A204.1 (cell line): ENCODE results near the gene NFKBIE.

Experiments
- FAIRE-seq: peaks from 2 replicates; lab custom pipeline; 2012; peaks lifted over from hg19 to GRCh38; lab: Jason Lieb, UNC

The NFKBIE gene

DNA sequence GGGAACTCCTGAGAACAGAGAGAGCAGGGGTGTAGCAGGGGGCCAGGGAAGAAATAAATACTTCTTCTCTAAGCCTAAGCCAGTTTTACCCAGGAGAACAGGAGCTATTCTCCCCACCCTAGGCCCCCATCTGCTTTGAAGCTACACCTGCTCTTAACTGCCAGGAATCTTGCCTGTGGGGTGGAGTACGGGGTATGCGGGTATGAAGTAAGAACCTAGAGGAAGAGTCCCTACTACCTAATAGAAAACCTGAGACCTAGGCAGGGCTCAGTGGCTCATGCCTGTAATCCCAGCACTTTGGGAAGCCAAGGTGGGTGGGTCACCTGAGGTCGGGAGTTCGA lies 40.4 kb downstream of the NFKBIE start:
- no peak for FAIRE-seq

DNA sequence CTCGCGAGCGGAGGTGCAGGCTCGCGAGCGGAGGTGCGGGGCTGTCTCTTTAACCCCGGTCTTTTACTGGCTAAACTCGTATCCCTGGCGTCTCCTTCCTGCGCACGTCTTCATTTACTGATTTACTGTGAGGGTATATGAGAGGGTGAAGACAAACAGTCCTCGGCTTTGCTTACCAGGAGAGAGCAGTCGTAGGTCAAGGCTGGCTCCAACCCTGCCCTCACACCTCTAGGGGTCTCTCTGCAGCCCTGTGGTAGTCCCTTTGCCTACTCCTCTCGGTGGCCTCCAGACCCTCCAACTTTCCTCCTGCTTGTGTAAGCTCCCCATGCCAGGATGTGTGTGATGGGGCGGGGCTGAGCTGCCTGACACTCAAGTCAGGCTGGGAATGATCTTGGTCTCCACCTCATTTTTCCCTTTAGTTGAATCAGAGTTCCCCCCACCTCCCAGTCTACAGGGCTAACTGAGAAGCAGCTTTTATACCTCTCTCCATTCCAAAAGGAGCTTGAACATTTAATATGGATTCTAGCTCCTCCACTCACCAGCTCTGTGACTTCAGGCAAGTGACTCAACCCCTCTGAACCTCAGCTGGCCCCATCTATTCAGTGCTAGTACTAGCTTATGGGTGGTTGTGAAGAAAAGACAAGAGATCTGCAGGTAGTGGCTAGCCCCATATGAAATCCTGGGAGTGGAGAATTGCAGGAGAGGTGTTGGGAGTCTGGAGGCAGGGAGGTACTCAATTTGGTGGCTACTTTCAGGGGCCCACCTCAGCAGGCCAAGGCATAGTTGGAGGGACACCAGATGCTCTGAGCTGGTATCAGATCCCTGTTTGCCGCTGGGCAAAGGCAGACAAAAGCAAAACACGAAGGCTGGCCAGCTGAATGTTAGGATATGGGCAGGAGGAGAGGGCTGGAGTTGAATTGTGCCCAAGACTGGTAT lies 41.1 kb downstream of the NFKBIE start:
- FAIRE-seq = no peak

DNA sequence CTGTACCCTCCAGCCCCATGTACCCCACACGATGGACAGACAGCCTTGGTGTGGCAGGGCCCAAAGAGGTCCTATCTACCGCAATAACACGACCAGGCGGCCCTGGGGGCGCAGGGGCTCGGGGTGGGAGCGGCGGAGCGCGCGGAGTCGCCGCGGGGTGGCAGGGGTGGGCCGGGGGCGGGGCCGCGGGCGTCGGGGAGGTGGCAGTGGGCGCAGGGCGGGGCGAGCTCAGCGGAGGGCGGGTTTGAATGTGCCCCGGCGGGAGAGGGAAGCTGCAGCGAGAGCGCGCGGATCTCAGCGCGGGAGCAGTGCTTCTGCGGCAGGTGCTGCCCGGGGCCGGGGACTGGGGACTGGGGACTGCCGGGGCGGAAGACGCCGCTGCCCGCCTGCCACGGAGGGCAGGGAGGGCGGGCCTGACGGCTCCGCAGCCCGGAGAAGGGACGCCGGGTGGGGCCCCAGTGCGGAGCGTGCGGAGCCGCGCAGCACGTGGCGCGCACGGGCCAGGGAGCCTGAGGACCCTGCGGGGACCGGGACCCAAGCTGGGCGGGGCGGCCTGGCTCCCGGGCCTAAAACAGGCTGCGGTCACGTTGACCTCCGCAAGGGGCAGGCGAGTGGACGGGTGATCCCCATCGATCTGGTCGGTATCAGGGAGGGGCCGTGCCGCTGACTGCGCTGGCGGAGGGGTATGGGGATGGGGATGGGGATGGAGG lies 41.9 kb downstream of the NFKBIE start, which contains the start of gene SLC29A1:
Gene SLC29A1 (plus strand): TSS at position 277 of the 710 bp plus-strand sequence. CDS start 3,719 bp downstream, outside the sequence.
- no peak for FAIRE-seq

DNA sequence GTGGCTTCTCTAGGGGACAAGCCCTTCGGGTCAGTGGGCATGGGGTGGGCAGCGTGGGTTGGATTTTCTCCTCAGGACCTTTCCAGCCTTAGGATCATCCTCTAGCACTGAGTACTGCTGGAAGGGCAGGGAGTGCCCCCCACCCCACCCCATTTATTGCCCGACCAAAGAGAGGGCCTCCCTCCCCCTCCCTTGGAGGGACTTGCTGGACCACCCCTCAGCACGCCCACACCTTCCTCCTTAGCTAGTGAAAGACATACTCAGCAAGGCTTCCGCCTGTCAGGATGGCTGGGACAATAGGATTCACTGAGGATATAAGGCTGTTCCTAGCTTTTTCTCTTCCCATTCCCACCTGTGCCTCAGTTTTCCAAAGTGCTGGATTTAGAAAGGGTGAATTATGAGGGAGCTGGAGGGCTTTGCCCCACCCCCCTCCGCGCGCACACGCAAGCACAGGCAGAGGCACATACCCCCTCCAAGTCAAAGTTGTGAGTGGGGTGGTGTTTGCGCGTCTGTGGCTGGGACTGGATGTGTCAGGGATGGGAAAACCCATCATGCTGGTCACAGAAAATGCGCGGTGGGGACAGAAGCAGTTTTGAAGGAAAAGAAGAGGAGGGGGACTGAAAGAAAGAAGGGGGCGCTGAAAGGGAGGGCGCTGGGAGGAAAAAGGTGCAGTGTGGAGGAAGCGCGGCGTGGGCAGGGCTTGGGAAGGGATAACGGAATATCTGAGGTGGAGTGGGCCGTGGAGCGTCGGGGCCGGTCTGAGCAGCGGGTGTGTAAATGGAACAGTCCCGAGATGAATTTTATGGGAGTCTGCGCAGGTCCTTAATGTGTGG lies 42.6 kb downstream of the NFKBIE start:
- no peak for FAIRE-seq

DNA sequence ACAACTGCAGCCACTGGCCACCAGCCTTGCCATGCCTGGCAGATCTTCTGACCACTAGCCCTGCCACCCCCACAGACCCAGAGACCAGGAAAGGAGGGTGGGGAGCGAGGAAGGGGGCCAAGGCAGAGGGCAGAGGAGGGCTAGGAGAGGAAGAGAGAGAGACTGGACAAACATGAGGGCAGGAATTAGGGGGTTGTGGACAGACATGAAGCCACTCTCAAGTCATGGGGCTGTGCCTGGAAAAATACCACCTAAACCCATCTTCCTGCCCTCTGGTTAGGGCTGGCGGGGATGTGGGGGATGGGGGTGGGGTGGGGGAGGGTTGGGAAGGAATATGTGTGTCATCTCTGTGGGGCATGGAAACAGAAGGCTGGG lies 43.4 kb downstream of the NFKBIE start:
- no peak for FAIRE-seq

DNA sequence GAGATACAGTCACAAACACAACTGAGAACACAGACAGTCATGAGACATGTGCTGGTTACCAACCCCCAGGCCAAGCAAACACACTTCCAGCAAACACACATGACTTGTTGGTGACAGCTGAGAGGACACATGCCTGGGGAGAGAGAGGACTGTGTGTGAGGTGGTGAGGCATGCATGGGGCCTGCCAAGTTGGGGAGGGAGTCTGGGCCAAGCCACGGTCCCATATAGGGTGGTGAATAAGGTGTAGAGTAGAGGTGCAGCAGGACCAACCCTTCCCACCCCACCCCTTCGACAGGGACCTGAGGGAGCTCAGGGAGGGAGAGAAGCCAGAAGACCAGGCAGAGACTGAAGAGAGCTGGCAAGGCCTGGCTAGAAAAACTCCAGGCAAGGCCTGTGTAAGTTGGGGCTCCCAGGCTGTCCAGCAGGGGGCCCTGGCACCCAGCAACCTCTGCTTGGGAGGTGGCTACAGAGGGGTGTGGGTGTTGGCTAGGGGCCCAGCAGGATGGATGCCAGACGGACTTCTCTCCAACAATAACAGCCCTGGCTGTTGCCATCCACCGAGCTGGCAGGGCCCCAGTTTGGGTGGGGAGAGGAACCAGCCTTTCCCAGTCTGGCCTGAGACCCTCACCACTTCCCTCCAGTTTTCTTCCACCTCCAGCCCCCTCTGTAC lies 43.9 kb downstream of the NFKBIE start:
- FAIRE-seq = no peak

DNA sequence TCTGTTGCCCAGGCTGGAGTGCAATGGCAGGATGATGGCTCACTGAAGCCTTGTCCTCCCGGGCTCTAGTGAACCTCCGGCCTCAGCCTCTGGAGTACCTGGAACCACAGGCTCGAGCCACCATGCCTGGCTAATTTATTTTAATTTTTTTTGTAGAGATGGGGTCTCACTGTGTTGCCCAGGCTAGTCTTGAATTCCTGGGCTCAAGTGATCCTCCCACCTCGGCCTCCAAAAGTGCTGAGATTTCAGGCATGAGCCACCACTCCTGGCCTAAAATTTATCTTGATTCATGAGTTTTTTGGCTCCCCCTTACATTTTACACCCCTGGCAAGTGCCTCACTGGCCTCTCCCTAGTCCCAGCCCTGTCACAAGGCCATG lies 44.4 kb downstream of the NFKBIE start:
- no peak for FAIRE-seq

DNA sequence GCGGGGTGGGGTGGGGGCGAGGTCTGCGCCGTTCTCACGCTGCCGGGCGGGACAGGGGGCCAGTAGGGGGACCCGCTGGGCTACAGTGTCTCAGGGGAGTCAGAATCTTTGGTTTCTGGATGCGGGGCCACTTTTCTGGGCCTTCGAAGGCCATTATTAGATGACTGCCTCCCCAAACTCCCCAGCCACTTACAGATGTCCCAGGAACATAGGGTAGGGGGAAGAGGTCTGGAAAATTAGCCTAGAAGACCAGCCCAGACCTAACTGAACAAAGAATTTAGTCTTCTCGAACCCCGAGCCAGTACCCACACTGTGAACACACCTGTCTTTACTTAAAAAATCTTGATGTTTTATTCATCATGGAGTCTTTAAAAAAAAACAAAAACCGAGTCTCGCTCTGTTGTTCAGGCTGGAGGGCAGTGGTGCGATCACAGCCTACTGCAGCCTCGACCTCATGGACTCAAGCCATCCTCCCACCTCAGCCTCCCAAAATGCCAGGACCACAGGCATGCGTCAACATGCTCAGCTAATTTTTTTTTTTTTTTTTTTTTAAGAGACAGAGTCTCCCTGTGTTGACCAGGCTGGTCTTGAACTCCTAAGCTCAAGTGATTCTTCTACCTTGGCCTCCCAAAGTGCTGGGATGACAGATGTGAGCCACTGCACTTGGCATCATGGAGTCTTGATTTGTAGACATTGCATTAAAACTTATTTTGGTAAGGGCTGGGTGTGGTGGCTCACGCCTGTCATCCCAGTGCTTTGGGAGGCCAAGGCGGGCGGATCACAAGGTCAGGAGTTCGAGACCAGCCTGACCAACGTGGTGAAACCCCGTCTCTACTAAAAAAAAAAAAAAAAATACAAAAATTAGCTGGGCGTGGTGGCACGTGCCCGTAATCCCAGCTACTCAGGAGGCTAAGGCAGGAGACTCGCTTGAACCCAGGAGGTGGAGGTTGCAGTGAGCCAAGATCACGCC lies 45.3 kb downstream of the NFKBIE start:
- no peak for FAIRE-seq

DNA sequence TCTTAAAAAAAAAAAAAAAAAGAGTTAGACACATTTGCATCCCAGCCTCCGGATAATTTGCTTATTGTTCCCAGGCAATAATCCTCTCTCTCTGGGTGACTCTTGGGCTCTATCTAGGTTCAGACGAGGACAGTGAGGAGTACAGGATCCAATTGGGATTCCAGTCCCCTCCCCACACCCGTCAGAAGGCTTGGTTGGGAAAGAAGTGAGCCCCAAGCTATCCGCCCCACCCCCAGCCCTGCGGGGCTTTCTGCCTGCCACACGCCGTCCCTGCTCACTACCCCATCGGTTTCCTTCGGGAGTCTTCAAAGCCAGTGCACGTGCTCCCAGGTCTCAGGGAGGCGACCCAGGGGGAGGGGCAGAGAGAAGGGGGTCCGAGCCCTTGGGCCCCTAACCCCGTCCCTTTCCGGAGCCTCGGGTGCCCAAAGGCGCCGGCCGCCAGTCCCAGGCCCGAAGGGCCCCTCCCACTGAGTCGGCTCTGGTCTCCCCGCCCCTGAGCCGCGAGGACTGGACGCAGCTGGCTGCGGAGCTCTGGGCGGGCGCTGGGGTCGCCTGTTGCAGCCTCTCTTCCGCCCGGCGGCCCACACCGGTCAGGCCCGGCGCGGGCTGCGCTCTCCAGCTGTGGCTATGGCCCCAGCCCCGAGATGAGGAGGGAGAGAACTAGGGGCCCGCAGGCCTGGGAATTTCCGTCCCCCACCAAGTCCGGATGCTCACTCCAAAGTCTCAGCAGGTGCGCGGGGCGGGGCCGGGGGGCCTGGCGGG lies 46.1 kb downstream of the NFKBIE start:
- FAIRE-seq = no peak

DNA sequence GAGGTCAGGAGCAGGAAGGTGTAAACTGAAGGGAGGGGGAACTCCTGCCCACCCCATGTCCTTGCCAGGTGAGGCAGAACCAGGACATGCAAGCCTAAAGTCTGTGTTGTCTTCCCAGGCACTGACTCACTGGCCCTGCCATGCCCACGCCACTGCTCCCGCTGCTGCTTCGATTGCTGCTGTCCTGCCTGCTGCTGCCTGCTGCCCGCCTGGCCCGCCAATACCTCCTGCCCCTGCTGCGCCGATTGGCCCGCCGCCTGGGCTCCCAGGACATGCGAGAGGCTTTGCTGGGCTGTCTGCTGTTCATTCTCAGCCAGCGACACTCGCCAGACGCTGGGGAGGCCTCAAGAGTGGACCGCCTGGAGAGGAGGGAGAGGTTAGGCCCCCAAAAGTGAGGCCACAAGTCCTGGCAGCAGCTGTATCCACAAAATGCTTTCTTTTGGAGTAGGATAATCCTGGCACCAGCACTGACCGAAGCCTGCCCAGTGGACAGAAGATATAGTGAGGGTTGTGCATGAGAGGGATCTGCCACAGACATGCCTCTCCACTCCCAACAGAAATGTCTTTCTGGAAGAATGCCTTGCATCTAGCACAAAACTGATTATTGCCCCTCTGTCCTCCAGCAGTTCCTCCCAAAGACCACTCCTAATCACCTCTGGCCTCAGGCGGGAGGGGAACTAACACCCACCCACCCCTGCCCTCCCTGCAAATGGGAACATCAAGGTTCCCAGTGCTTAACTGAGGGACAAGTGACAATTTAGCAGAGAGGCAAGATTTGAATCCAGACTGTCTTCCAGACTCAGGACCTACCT lies 47.8 kb downstream of the NFKBIE start:
- no peak for FAIRE-seq

DNA sequence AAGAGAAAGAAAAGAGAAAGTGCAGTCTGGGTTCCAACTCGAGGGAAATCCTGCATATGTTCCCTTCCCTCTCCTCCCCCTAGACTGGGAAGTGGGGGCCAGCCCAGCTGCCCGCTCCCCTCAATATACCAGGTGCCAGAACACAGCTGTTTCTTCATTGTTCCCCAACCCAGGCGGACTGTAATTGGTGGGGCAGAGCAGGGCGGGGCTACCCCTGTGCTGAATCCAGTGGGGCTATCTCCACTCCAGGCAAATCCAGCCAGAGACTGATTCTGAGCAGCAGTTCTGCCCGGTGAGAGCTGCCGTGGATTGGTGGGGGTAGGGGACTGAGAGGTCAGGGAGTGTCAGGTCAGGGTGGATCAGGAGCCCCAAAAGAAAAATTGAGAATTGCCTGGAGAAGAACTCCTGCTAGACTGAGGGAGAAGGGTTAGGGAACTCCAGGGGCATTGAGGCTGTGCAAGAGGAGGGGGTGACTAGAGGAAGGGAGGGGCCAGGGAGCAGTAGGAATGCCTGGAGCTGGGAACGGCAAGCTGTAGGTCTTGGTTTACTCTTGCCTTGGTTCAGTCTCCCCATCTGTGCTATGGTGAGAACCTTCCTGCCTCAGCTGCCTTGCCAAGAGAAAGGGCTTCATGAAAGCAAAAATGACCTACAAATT lies 48.5 kb downstream of the NFKBIE start, which contains the start of gene MYMX:
Gene MYMX (plus strand): TSS at position 250 of the 655 bp plus-strand sequence. CDS start 546 bp downstream, outside the sequence.
- FAIRE-seq = no peak

DNA sequence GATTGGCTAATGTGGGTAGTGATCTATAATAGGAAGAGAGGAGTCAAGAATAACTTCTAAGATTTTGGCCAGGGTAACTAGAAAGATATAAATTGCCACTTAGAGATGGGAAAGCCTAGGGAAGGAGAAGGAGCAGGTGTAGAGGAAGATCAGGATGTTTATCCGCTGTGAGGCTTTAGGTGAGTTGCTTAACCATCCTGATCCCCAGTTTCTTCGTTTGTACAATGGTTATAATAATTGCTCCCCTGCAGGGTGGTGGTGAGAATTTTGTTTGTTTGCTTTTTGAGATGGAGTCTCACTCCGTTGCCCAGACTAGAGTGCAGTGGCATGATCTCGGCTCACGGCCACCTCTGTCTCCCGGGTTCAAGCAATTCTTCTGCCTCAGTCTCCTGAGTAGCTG lies 51.0 kb downstream of the NFKBIE start:
- no peak for FAIRE-seq

DNA sequence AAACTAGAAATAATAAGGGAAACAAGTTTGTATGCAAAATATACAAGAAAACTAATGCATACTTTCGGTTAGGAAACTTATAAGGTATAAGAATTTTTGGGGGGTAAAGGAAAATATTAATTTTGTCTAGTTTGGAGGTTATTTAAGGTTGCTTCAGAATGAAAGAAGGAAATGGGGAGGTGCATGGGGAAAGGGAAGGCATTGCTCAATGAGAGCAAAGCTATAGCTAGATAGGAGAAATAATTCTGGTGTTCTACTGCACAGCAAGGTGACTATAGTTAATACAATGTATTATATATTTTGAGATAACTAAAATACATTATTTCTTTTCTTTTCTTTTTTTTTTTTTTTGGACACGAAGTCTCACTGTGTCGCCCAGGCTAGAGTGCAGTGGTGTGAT lies 54.1 kb downstream of the NFKBIE start:
- no peak for FAIRE-seq
